ENCODE results near the gene CENPO. TPM values are rescaled to one million over a fixed set of nuclear protein-coding genes. Genes with fewer than 3 reads are reported as not detected.

CENPO gene
- polyA plus RNA-seq, 2 of the 4 experiments (the other 2 are of a cell fraction), result 49.6 to 62.0 TPM

DNA sequence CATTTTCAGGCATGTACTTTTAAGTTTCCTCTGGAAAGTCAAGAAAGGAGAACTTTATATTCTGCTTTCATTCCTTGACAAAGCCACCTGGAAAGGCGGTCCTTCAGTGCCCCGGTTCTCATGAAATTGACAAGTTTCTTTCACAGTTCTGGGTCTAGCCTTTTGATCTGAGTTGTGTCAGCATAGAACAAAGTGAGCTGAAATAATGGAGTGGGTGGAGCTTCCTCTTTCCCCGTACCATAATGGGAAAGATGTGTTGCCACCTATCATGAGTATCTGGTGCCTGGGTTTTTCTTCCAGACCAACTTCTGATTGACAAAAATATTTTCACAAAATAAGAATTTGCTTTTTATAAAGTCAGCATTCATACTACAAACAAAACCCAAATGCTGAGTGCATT lies 49.3 kb upstream of the CENPO start:
- ChIA-PET CTCF (no interaction called here), POLR2A (no interaction called here)
- ATAC-seq (no peak), DNase-seq (ENCODE audit: low read depth in 1 of 2, low spot score in 1 of 2) (no peak), FAIRE-seq (no peak)
- H3K4me3 ChIP-seq, result no peak overlapping the region
- 94% methylated on average over 3 of the region's 3 CpGs for WGBS (ENCODE audit: missing lambda C conversion rate)
- H3K4me2 ChIP-seq, result no peak overlapping the region
- no peaks in the 10 kb centered on the region for H3K4me1 ChIP-seq
- H3K27ac ChIP-seq, result no peak overlapping the region
- no peak for TF ChIP-seq FOSL2 (IDR thresholded peaks at IDR 0.05)
- no peak for TF ChIP-seq FOSL2 (CRISPR knock-in tag; IDR thresholded peaks at IDR 0.05)
- no peak for TF ChIP-seq RCOR1 (IDR thresholded peaks at IDR 0.05; ENCODE audit: low read depth, low read length)
- no peak for TF ChIP-seq POLR2AphosphoS2 (conservative IDR thresholded peaks at IDR 0.05; ENCODE audit: low read length)
- TF ChIP-seq SMC3 (IDR thresholded peaks at IDR 0.05), result no peak
- TF ChIP-seq, protein P1, sequence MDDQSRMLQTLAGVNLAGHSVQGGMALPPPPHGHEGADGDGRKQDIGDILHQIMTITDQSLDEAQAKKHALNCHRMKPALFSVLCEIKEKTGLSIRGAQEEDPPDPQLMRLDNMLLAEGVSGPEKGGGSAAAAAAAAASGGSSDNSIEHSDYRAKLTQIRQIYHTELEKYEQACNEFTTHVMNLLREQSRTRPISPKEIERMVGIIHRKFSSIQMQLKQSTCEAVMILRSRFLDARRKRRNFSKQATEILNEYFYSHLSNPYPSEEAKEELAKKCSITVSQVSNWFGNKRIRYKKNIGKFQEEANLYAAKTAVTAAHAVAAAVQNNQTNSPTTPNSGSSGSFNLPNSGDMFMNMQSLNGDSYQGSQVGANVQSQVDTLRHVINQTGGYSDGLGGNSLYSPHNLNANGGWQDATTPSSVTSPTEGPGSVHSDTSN (IDR thresholded peaks at IDR 0.05), result no peak
- TF ChIP-seq MYC (IDR thresholded peaks at IDR 0.05; ENCODE audit: borderline replicate concordance, low read length), result no peak
- TF ChIP-seq CEBPB (IDR thresholded peaks at IDR 0.05), result no peak
- no peak for TF ChIP-seq MAZ (IDR thresholded peaks at IDR 0.05; ENCODE audit: borderline replicate concordance, low read depth, low read length)
- TF ChIP-seq JUN (IDR thresholded peaks at IDR 0.05), result no peak
- TF ChIP-seq FOXS1 (CRISPR knock-in tag; IDR thresholded peaks at IDR 0.05), result no peak
- no peaks in the 10 kb centered on the region for H3K9me3 ChIP-seq

DNA sequence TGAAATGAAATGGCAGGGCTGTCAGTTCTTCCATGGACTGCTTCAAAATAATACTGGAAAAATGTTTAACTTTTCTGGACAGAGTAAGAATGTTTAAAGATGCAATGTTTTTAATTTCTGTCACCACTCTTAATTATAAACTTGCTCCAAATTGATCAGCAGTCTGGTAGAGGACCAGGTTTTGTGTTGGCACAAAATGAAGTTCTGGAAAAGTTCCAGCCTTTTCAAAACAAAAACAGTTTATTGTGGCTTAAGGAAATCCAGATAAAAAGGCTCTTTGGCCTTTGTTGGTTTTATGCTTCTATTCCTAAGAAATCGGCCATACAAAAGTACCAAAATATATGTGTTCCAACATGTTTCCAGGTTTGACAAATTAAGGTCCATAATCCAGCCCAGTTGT lies 48.9 kb upstream of the CENPO start:
- H3K27ac ChIP-seq, result no peak overlapping the region
- no peaks in the 10 kb centered on the region for H3K9me3 ChIP-seq
- no peak overlapping the region for H3K4me3 ChIP-seq
- TF ChIP-seq, protein P2, sequence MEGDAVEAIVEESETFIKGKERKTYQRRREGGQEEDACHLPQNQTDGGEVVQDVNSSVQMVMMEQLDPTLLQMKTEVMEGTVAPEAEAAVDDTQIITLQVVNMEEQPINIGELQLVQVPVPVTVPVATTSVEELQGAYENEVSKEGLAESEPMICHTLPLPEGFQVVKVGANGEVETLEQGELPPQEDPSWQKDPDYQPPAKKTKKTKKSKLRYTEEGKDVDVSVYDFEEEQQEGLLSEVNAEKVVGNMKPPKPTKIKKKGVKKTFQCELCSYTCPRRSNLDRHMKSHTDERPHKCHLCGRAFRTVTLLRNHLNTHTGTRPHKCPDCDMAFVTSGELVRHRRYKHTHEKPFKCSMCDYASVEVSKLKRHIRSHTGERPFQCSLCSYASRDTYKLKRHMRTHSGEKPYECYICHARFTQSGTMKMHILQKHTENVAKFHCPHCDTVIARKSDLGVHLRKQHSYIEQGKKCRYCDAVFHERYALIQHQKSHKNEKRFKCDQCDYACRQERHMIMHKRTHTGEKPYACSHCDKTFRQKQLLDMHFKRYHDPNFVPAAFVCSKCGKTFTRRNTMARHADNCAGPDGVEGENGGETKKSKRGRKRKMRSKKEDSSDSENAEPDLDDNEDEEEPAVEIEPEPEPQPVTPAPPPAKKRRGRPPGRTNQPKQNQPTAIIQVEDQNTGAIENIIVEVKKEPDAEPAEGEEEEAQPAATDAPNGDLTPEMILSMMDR (IDR thresholded peaks at IDR 0.05), result no peak
- no peak for TF ChIP-seq RFX5 (IDR thresholded peaks at IDR 0.05)
- TF ChIP-seq CHD2 (IDR thresholded peaks at IDR 0.05; ENCODE audit: low read length, partially characterized antibody), result no peak
- no peak for TF ChIP-seq RCOR1 (IDR thresholded peaks at IDR 0.05; ENCODE audit: low read depth, low read length)
- no peak for TF ChIP-seq HEYL (CRISPR knock-in tag; IDR thresholded peaks at IDR 0.05)
- TF ChIP-seq RAD21 (conservative IDR thresholded peaks at IDR 0.05 in 1 of 2, IDR thresholded peaks at IDR 0.05 in 1 of 2), result no peak
- no peak for TF ChIP-seq JUNB (IDR thresholded peaks at IDR 0.05)
- TF ChIP-seq POLR2A (IDR thresholded peaks at IDR 0.05; ENCODE audit: low read length), result no peak
- no peak for TF ChIP-seq NFE2L2 (conservative IDR thresholded peaks at IDR 0.05; ENCODE audit: low read length)
- TF ChIP-seq KDM1A (IDR thresholded peaks at IDR 0.05; ENCODE audit: low read depth), result no peak
- no peak overlapping the region for H3K4me2 ChIP-seq
- CTCF ChIA-PET, result no interaction called here
- no peaks in the 10 kb centered on the region for H3K4me1 ChIP-seq
- FAIRE-seq, result no peak
- POLR2A ChIA-PET, result no interaction called here
- no peak for DNase-seq (ENCODE audit: low read depth in 1 of 2, low spot score in 1 of 2)
- WGBS (ENCODE audit: missing lambda C conversion rate), result 88% methylated on average over 1 of the region's 1 CpG
- no peak for ATAC-seq

DNA sequence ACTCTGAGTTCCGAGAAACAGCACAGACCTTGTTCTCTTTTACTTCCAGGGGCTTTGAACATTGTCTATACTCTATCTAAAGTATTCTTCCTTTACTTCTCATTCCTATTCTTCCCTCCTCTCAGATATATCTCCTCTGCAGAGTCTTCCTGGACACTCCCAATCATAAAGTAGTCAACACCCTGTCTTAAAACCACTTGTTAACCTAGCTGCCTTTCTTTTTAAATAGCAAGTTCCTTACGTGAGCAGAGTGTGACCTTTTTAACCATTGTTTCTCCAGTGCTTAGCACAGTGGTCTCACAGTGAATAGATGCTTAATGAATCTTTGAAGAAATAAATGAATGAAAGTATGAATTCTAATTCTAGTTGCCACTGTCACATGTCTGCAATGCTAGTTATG lies 47.4 kb upstream of the CENPO start:
- ATAC-seq (no peak), FAIRE-seq (no peak), DNase-seq (ENCODE audit: low read depth in 1 of 2, low spot score in 1 of 2) (no peak)
- H3K4me1 ChIP-seq, result no peaks in the 10 kb centered on the region
- POLR2A ChIA-PET, result no interaction called here
- H3K4me3 ChIP-seq, result no peak overlapping the region
- no peak overlapping the region for H3K4me2 ChIP-seq
- CTCF ChIA-PET, result interaction anchor here (0.6 kb wide), 1 partner anchor 10 kb away, joined by 4 read pairs; no protein-coding TSS in a partner anchor
- WGBS (ENCODE audit: missing lambda C conversion rate), result 91% methylated on average over 2 of the region's 2 CpGs
- H3K9me3 ChIP-seq, result no peaks in the 10 kb centered on the region
- H3K27ac ChIP-seq, result no peak overlapping the region
- no peak for TF ChIP-seq RAD21 (conservative IDR thresholded peaks at IDR 0.05 in 1 of 2, IDR thresholded peaks at IDR 0.05 in 1 of 2)
- no peak for TF ChIP-seq HEYL (CRISPR knock-in tag; IDR thresholded peaks at IDR 0.05)
- TF ChIP-seq, protein P1 (IDR thresholded peaks at IDR 0.05), result no peak
- TF ChIP-seq CHD4 (IDR thresholded peaks at IDR 0.05; ENCODE audit: borderline replicate concordance), result no peak
- no peak for TF ChIP-seq FOSL2 (IDR thresholded peaks at IDR 0.05)
- TF ChIP-seq FOSL2 (CRISPR knock-in tag; IDR thresholded peaks at IDR 0.05), result no peak
- TF ChIP-seq, protein P3, sequence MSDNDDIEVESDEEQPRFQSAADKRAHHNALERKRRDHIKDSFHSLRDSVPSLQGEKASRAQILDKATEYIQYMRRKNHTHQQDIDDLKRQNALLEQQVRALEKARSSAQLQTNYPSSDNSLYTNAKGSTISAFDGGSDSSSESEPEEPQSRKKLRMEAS (IDR thresholded peaks at IDR 0.05), result no peak
- no peak for TF ChIP-seq HOXB5 (CRISPR knock-in tag; IDR thresholded peaks at IDR 0.05)
- no peak for TF ChIP-seq FOXS1 (CRISPR knock-in tag; IDR thresholded peaks at IDR 0.05)
- TF ChIP-seq, protein P4, sequence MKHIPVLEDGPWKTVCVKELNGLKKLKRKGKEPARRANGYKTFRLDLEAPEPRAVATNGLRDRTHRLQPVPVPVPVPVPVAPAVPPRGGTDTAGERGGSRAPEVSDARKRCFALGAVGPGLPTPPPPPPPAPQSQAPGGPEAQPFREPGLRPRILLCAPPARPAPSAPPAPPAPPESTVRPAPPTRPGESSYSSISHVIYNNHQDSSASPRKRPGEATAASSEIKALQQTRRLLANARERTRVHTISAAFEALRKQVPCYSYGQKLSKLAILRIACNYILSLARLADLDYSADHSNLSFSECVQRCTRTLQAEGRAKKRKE (CRISPR knock-in tag; IDR thresholded peaks at IDR 0.05; ENCODE audit: low read depth), result no peak
- TF ChIP-seq MYC (IDR thresholded peaks at IDR 0.05; ENCODE audit: borderline replicate concordance, low read length), result no peak
- no peak for TF ChIP-seq JUN (IDR thresholded peaks at IDR 0.05)
- no peak for TF ChIP-seq EHMT2 (IDR thresholded peaks at IDR 0.05; ENCODE audit: low read depth)
- TF ChIP-seq JUNB (IDR thresholded peaks at IDR 0.05), result no peak
- TF ChIP-seq, protein P5, sequence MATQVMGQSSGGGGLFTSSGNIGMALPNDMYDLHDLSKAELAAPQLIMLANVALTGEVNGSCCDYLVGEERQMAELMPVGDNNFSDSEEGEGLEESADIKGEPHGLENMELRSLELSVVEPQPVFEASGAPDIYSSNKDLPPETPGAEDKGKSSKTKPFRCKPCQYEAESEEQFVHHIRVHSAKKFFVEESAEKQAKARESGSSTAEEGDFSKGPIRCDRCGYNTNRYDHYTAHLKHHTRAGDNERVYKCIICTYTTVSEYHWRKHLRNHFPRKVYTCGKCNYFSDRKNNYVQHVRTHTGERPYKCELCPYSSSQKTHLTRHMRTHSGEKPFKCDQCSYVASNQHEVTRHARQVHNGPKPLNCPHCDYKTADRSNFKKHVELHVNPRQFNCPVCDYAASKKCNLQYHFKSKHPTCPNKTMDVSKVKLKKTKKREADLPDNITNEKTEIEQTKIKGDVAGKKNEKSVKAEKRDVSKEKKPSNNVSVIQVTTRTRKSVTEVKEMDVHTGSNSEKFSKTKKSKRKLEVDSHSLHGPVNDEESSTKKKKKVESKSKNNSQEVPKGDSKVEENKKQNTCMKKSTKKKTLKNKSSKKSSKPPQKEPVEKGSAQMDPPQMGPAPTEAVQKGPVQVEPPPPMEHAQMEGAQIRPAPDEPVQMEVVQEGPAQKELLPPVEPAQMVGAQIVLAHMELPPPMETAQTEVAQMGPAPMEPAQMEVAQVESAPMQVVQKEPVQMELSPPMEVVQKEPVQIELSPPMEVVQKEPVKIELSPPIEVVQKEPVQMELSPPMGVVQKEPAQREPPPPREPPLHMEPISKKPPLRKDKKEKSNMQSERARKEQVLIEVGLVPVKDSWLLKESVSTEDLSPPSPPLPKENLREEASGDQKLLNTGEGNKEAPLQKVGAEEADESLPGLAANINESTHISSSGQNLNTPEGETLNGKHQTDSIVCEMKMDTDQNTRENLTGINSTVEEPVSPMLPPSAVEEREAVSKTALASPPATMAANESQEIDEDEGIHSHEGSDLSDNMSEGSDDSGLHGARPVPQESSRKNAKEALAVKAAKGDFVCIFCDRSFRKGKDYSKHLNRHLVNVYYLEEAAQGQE (IDR thresholded peaks at IDR 0.05), result no peak
